ENCODE data around the gene ABL1.

The ABL1 gene

GRCh38 chr9:130881516-130881915, 46.5 kb downstream of the ABL1 start:
- H3K4me1 ChIP-seq (ENCODE audit: control insufficient read depth, insufficient read depth, low read length), result no peaks in the 10 kb centered on the region
- H3K36me3 ChIP-seq (ENCODE audit: control insufficient read depth in 2 of 2, insufficient read depth in 1 of 2, low read length in 2 of 2), result peaks cover 0 to 88% of the 10 kb centered on the region in 2 experiments; a peak in 2 of 3 replicates
- no peaks in the 10 kb centered on the region for H3K9me3 ChIP-seq (ENCODE audit: control insufficient read depth, insufficient read depth, low read depth, low read length)
- TF ChIP-seq ZNF239 (tag by site-specific recombination; IDR thresholded peaks at IDR 0.05), result no peak
- no peak for TF ChIP-seq GLI4 (tag by site-specific recombination; IDR thresholded peaks at IDR 0.05)
- TF ChIP-seq YY2 (tag by site-specific recombination; IDR thresholded peaks at IDR 0.05), result no peak
- TF ChIP-seq ZNF521 (tag by site-specific recombination; IDR thresholded peaks at IDR 0.05), result no peak
- no peak for TF ChIP-seq ZNF792 (tag by site-specific recombination; IDR thresholded peaks at IDR 0.05)
- no peak overlapping the region for H3K4me3 ChIP-seq (ENCODE audit: low read depth, low read length)
- ChIA-PET CTCF (interaction anchor here (0.6 to 6.0 kb wide), 6 partner anchors 13 to 175 kb away, joined by 3 to 85 read pairs (median 4); no protein-coding TSS in a partner anchor), POLR2A (no interaction called here)
- H3K27ac ChIP-seq (ENCODE audit: extremely low read depth, low read depth, low read length), result no peak overlapping the region

- H3K4me3 ChIP-seq (ENCODE audit: low read depth, low read length), result no peak overlapping the region
- H3K36me3 ChIP-seq (ENCODE audit: control insufficient read depth in 2 of 2, insufficient read depth in 1 of 2, low read length in 2 of 2), result peaks cover 0 to 95% of the 10 kb centered on the region in 2 experiments; a peak in 2 of 3 replicates
- TF ChIP-seq KLF17 (tag by site-specific recombination; IDR thresholded peaks at IDR 0.05) (no peak), ZNF791 (tag by site-specific recombination; IDR thresholded peaks at IDR 0.05) (no peak), IKZF3 (tag by site-specific recombination; IDR thresholded peaks at IDR 0.05) (no peak), YY2 (tag by site-specific recombination; IDR thresholded peaks at IDR 0.05) (no peak), ZNF777 (tag by site-specific recombination; IDR thresholded peaks at IDR 0.05; ENCODE audit: borderline replicate concordance) (no peak), MZF1 (tag by site-specific recombination; IDR thresholded peaks at IDR 0.05; ENCODE audit: borderline replicate concordance) (no peak), ZNF621 (tag by site-specific recombination; IDR thresholded peaks at IDR 0.05) (no peak), SP7 (tag by site-specific recombination; IDR thresholded peaks at IDR 0.05) (no peak), PRDM10 (tag by site-specific recombination; IDR thresholded peaks at IDR 0.05) (no peak), ZNF501 (tag by site-specific recombination; IDR thresholded peaks at IDR 0.05) (no peak), ZNF596 (tag by site-specific recombination; IDR thresholded peaks at IDR 0.05) (no peak), SCRT2 (tag by site-specific recombination; IDR thresholded peaks at IDR 0.05) (no peak), ZNF335 (tag by site-specific recombination; conservative IDR thresholded peaks at IDR 0.05) (no peak), ZNF404 (tag by site-specific recombination; IDR thresholded peaks at IDR 0.05) (no peak), ZNF157 (tag by site-specific recombination; IDR thresholded peaks at IDR 0.05) (no peak), ZNF221 (tag by site-specific recombination; IDR thresholded peaks at IDR 0.05; ENCODE audit: borderline replicate concordance) (no peak), OSR2 (tag by site-specific recombination; IDR thresholded peaks at IDR 0.05) (no peak), MEIS1 (CRISPR knock-in tag; IDR thresholded peaks at IDR 0.05; ENCODE audit: borderline replicate concordance) (no peak)
- ChIA-PET POLR2A (no interaction called here), CTCF (interaction anchor here (0.8 to 2.1 kb wide), 4 partner anchors 13 to 43 kb away, joined by 3 to 15 read pairs (median 6); no protein-coding TSS in a partner anchor)
- H3K27ac ChIP-seq (ENCODE audit: extremely low read depth, low read depth, low read length), result no peak overlapping the region
- H3K9me3 ChIP-seq (ENCODE audit: control insufficient read depth, insufficient read depth, low read depth, low read length), result no peaks in the 10 kb centered on the region
- H3K4me1 ChIP-seq (ENCODE audit: control insufficient read depth, insufficient read depth, low read length), result no peaks in the 10 kb centered on the region
These were observed 47.7 kb downstream of the ABL1 start for GRCh38 chr9:130882696-130883225.

Data from HEK293 (cell line).